ENCODE results near the gene MCRIP1. TPM values are rescaled to one million over a fixed set of nuclear protein-coding genes. Genes with fewer than 3 reads are reported as not detected.
A peak's percentile ranks its signal among the peaks of the same experiment; 100 is the strongest.
"Not testable (repeated sequence)": the region's sequence is repeated elsewhere in the genome, so short reads cannot be mapped to it uniquely, and the experiment has no call there.

Gene MCRIP1
- total RNA-seq, 2 donors from 2014 or later = 164 to 183 TPM

- Histone ChIP-seq H3K27me3 (ENCODE audit: control insufficient read depth, insufficient read depth, low read length, poor library complexity, severe bottlenecking) (no peaks in the 10 kb centered on the region), H3K36me3 (ENCODE audit: control insufficient read depth, insufficient read depth, low read length) (peaks cover 49% of the 10 kb centered on the region), H3K4me1 (ENCODE audit: control insufficient read depth, insufficient read depth, low read length) (no peaks in the 10 kb centered on the region), H3K4me3 (ENCODE audit: low read length) (no peak overlapping the region), H3K9me3 (ENCODE audit: control insufficient read depth, low read length) (no peaks in the 10 kb centered on the region), H3K27ac (ENCODE audit: low read depth, low read length) (no peak overlapping the region), H3K9ac (ENCODE audit: extremely low read depth, low read length, poor library complexity, severe bottlenecking) (no peak overlapping the region)
- Mint-ChIP-seq H3K4me3 (no peak overlapping the region), H3K4me1 (no peaks in the 10 kb centered on the region), H3K9me3 (no peaks in the 10 kb centered on the region), H3K36me3 (ENCODE audit: low read depth) (peaks cover 37% of the 10 kb centered on the region), H3K27me3 (ENCODE audit: insufficient read depth) (no peaks in the 10 kb centered on the region), H3K27ac (no peak overlapping the region)
- no peak for TF ChIP-seq CTCF (conservative IDR thresholded peaks at IDR 0.05)
- DNase-seq = no peak
- 97 to 98% methylated on average over 11 of the region's 11 CpGs for WGBS, 2 experiments (ENCODE audit: insufficient coverage in 1 of 2, insufficient read length in 1 of 2)
Observed at GRCh38 chr17:81842378-81842724, 9.3 kb upstream of the MCRIP1 start.

- Histone ChIP-seq H3K27me3 (ENCODE audit: control insufficient read depth, insufficient read depth, low read length, poor library complexity, severe bottlenecking) (no peaks in the 10 kb centered on the region), H3K36me3 (ENCODE audit: control insufficient read depth, insufficient read depth, low read length) (peaks cover 44% of the 10 kb centered on the region), H3K4me3 (ENCODE audit: low read length) (no peak overlapping the region), H3K27ac (ENCODE audit: low read depth, low read length) (no peak overlapping the region), H3K9me3 (ENCODE audit: control insufficient read depth, low read length) (no peaks in the 10 kb centered on the region), H3K9ac (ENCODE audit: extremely low read depth, low read length, poor library complexity, severe bottlenecking) (no peak overlapping the region), H3K4me1 (ENCODE audit: control insufficient read depth, insufficient read depth, low read length) (no peaks in the 10 kb centered on the region)
- no peak for TF ChIP-seq CTCF (conservative IDR thresholded peaks at IDR 0.05)
- WGBS, 2 experiments (ENCODE audit: insufficient coverage in 1 of 2, insufficient read length in 1 of 2) = 89 to 96% methylated on average over 9 to 15 of the region's 15 CpGs
- H3K9me3 Mint-ChIP-seq = no peaks in the 10 kb centered on the region
- H3K36me3 Mint-ChIP-seq (ENCODE audit: low read depth) = peaks cover 36% of the 10 kb centered on the region
- H3K4me1 Mint-ChIP-seq = no peaks in the 10 kb centered on the region
- H3K27ac Mint-ChIP-seq = no peak overlapping the region
- no peaks in the 10 kb centered on the region for H3K27me3 Mint-ChIP-seq (ENCODE audit: insufficient read depth)
- no peak overlapping the region for H3K4me3 Mint-ChIP-seq
- DNase-seq = no peak
Observed at GRCh38 chr17:81841866-81842265, 8.8 kb upstream of the MCRIP1 start.

- H3K9me3 Mint-ChIP-seq = no peaks in the 10 kb centered on the region
- no peak for TF ChIP-seq CTCF (conservative IDR thresholded peaks at IDR 0.05)
- H3K27ac Mint-ChIP-seq = peak overlapping the region; percentile 48
- no peaks in the 10 kb centered on the region for H3K4me1 Mint-ChIP-seq
- no peaks in the 10 kb centered on the region for H3K27me3 Mint-ChIP-seq (ENCODE audit: insufficient read depth)
- Histone ChIP-seq H3K4me3 (ENCODE audit: low read length) (no peak overlapping the region), H3K9ac (ENCODE audit: extremely low read depth, low read length, poor library complexity, severe bottlenecking) (no peak overlapping the region), H3K27ac (ENCODE audit: low read depth, low read length) (peak overlapping the region; percentile 11), H3K4me1 (ENCODE audit: control insufficient read depth, insufficient read depth, low read length) (no peaks in the 10 kb centered on the region), H3K36me3 (ENCODE audit: control insufficient read depth, insufficient read depth, low read length) (peaks cover 37% of the 10 kb centered on the region), H3K9me3 (ENCODE audit: control insufficient read depth, low read length) (no peaks in the 10 kb centered on the region), H3K27me3 (ENCODE audit: control insufficient read depth, insufficient read depth, low read length, poor library complexity, severe bottlenecking) (no peaks in the 10 kb centered on the region)
- H3K4me3 Mint-ChIP-seq = no peak overlapping the region
- 91 to 95% methylated on average over 28 to 40 of the region's 40 CpGs for WGBS, 2 experiments (ENCODE audit: insufficient coverage in 1 of 2, insufficient read length in 1 of 2)
- peak; percentile 72 for DNase-seq
- H3K36me3 Mint-ChIP-seq (ENCODE audit: low read depth) = peaks cover 29% of the 10 kb centered on the region
Observed at GRCh38 chr17:81840826-81841778, 8.0 kb upstream of the MCRIP1 start.

- not testable (repeated sequence) for H3K9me3 Mint-ChIP-seq; H3K27ac Mint-ChIP-seq; H3K9me3 ChIP-seq (ENCODE audit: control insufficient read depth, low read length); H3K4me1 Mint-ChIP-seq; DNase-seq; H3K27ac ChIP-seq (ENCODE audit: low read depth, low read length); H3K27me3 ChIP-seq (ENCODE audit: control insufficient read depth, insufficient read depth, low read length, poor library complexity, severe bottlenecking); H3K4me3 Mint-ChIP-seq; H3K4me3 ChIP-seq (ENCODE audit: low read length); H3K9ac ChIP-seq (ENCODE audit: extremely low read depth, low read length, poor library complexity, severe bottlenecking); H3K27me3 Mint-ChIP-seq (ENCODE audit: insufficient read depth); H3K4me1 ChIP-seq (ENCODE audit: control insufficient read depth, insufficient read depth, low read length)
- peaks cover 26% of the 10 kb centered on the region for H3K36me3 ChIP-seq (ENCODE audit: control insufficient read depth, insufficient read depth, low read length)
- H3K36me3 Mint-ChIP-seq (ENCODE audit: low read depth) = peaks cover 26% of the 10 kb centered on the region
- WGBS, 2 experiments (ENCODE audit: insufficient coverage in 1 of 2, insufficient read length in 1 of 2) = 97 to 100% methylated on average over 3 to 5 of the region's 5 CpGs
Observed at GRCh38 chr17:81840059-81840458, 7.0 kb upstream of the MCRIP1 start.

All from endodermal cell (in vitro differentiated cells).